GM23338 (cell line): ENCODE data around the gene FAM111A. TPM values are rescaled to one million over a fixed set of nuclear protein-coding genes. Genes with fewer than 3 reads are reported as not detected.

ENCODE experiments used
- ATAC-seq: fragments of 200-7000 bp; cut with Tn5 transposase; 3 replicates; pipeline ENCODE4 v1.9.1; 2020
- DNase-seq: peaks from one replicate; pipeline ENCODE4 v3.0.0-alpha.2; 2015; ENCODE audit warnings: low spot score
- H2AFZ ChIP-seq: fragments of 200-600 bp; sonication (generic); 2 replicates; pipeline ENCODE4 v1.8.0; 2016; ENCODE audit warnings: antibody characterized with exemption, mild to moderate bottlenecking, moderate library complexity
- H3F3A ChIP-seq: fragments of 200-600 bp; sonication (generic); replicated peaks from 2 replicates; pipeline ENCODE4 v1.8.0; 2017; ENCODE audit warnings: antibody characterized with exemption, mixed run types, low read depth
- H3K27ac ChIP-seq: fragments of 200-600 bp; sonication (generic); 2 replicates; pipeline ENCODE4 v1.6.1; 2016; ENCODE audit warnings: low read depth
- H3K27me3 ChIP-seq: fragments of 200-600 bp; sonication (generic); 2 replicates; pipeline ENCODE4 v1.8.0; 2016; ENCODE audit warnings: mild to moderate bottlenecking, mixed run types, moderate library complexity; ENCODE audit not compliant: insufficient read depth
- H3K36me3 ChIP-seq: fragments of 200-600 bp; sonication (generic); 2 replicates; pipeline ENCODE4 v1.8.0; 2016; ENCODE audit warnings: mild to moderate bottlenecking; ENCODE audit not compliant: insufficient read depth
- H3K4me1 ChIP-seq: fragments of 200-600 bp; sonication (generic); 2 replicates; pipeline ENCODE4 v1.8.0; 2016; ENCODE audit warnings: mild to moderate bottlenecking, moderate library complexity; ENCODE audit not compliant: insufficient read depth
- H3K4me2 ChIP-seq: fragments of 200-600 bp; sonication (generic); 2 replicates; pipeline ENCODE4 v1.7.1; 2017; ENCODE audit warnings: mixed run types
- H3K4me3 ChIP-seq: fragments of 200-600 bp; sonication (generic); 2 replicates; pipeline ENCODE4 v1.6.1; 2016; ENCODE audit warnings: mixed run types
- H3K79me2 ChIP-seq: fragments of 200-600 bp; sonication (generic); replicated peaks from 2 replicates; pipeline ENCODE4 v1.8.0; 2017; ENCODE audit warnings: mild to moderate bottlenecking; ENCODE audit not compliant: insufficient read depth
- H3K9me2 ChIP-seq: fragments of 200-600 bp; sonication (generic); 2 replicates; pipeline ENCODE4 v1.8.0; 2017; ENCODE audit not compliant: insufficient read depth
- H4K20me1 ChIP-seq: fragments of 200-600 bp; sonication (generic); replicated peaks from 2 replicates; pipeline ENCODE4 v1.8.0; 2017; ENCODE audit warnings: mild to moderate bottlenecking; ENCODE audit not compliant: insufficient read depth
- H3K27ac Mint-ChIP-seq: 2 replicates; pipeline ENCODE4 v1.8.0; 2020; ENCODE audit warnings: inconsistent platforms, mild to moderate bottlenecking, moderate library complexity, mixed read lengths
- H3K27me3 Mint-ChIP-seq: 3 replicates; pipeline ENCODE4 v1.8.0; 2022; ENCODE audit warnings: low read depth, mild to moderate bottlenecking, moderate library complexity, mixed read lengths, inconsistent platforms; ENCODE audit not compliant: insufficient read depth, poor library complexity
- H3K36me3 Mint-ChIP-seq: 3 replicates; pipeline ENCODE4 v1.8.0; 2021; ENCODE audit warnings: low read depth, mild to moderate bottlenecking, inconsistent platforms, moderate library complexity, mixed read lengths
- H3K4me1 Mint-ChIP-seq: 3 replicates; pipeline ENCODE4 v1.8.0; 2020; ENCODE audit warnings: mild to moderate bottlenecking, inconsistent platforms, mixed read lengths
- H3K4me3 Mint-ChIP-seq: 3 replicates; pipeline ENCODE4 v1.8.0; 2021; ENCODE audit warnings: moderate library complexity, mild to moderate bottlenecking, inconsistent platforms, mixed read lengths
- H3K9me3 Mint-ChIP-seq: 3 replicates; pipeline ENCODE4 v1.8.0; 2020; ENCODE audit warnings: moderate library complexity, mild to moderate bottlenecking, inconsistent platforms, mixed read lengths
- CTCF ChIP-seq, 2 experiments: fragments of 200-600 bp in 1 of 2; sonication (generic) in 1 of 2; conservative IDR thresholded peaks; 2 replicates each; pipeline versions ENCODE4 v1.5.1 to v1.6.1; 2016 to 2017; ENCODE audit warnings: antibody characterized with exemption in 2 of 2, low read depth in 2 of 2, mild to moderate bottlenecking in 2 of 2, moderate library complexity in 1 of 2
- ETS1 ChIP-seq: IDR thresholded peaks from 2 replicates; pipeline ENCODE4 v1.6.1; 2016; ENCODE audit warnings: antibody characterized with exemption
- JUNB ChIP-seq: IDR thresholded peaks from one replicate; pipeline ENCODE4 v1.6.1; 2016; ENCODE audit warnings: antibody characterized with exemption; ENCODE audit not compliant: unreplicated experiment
- NANOG ChIP-seq: IDR thresholded peaks from 2 replicates; pipeline ENCODE4 v1.6.1; 2016; ENCODE audit warnings: antibody characterized with exemption, borderline replicate concordance
- REST ChIP-seq: IDR thresholded peaks from one replicate; pipeline ENCODE4 v1.6.1; 2018; ENCODE audit warnings: antibody characterized with exemption; ENCODE audit not compliant: unreplicated experiment
- ZNF331 ChIP-seq: fragments of 250-450 bp; sonication (Bioruptor Pico); IDR thresholded peaks from 2 replicates; pipeline ENCODE4 v1.5.0; 2020; ENCODE audit warnings: low read depth, mild to moderate bottlenecking, moderate library complexity
- ZNF462 ChIP-seq: fragments of 250-450 bp; sonication (Bioruptor Pico); IDR thresholded peaks from 2 replicates; pipeline ENCODE4 v1.5.0; 2020; ENCODE audit warnings: mild to moderate bottlenecking, moderate library complexity
- polyA plus RNA-seq: library from polyadenylated mRNA; unstranded; fragments of >200 nt; fragmentation: Nextera tagmentation; extraction: Ambion mirVana; gene quantifications from 2 replicates; pipeline ENCODE4 v1.2.1, GENCODE V29; 2016
- total RNA-seq: library from RNA; depleted of rRNA; stranded (reverse); fragments of >200 nt; shearing (Covaris generic); gene quantifications from 2 replicates; pipeline ENCODE4 v1.2.3, GENCODE V29; 2014

The FAM111A gene
- total and polyA plus RNA-seq, 2 experiments from 2014 or later, result 23.0 to 38.1 TPM

GRCh38 chr11:59154610-59155009 is 12.0 kb downstream of the FAM111A start (continued):
- TF ChIP-seq ZNF462 (CRISPR knock-in tag) (no peak), ETS1 (no peak)

GRCh38 chr11:59157433-59157832 is 14.8 kb downstream of the FAM111A start:
- H4K20me1 ChIP-seq, result 0 out of 2 replicates have a peak, but pooled peaks cover 3% of the 10 kb centered on the region
- Mint-ChIP-seq H3K9me3 (0 out of 3 replicates have a peak, but pooled peaks cover 2% of the 10 kb centered on the region), H3K4me1 (peaks cover 5% of the 10 kb centered on the region; the same call in 2 of the 3 replicates), H3K4me3 (no peak overlapping the region), H3K27ac (no peak overlapping the region), H3K36me3 (peaks cover 5% of the 10 kb centered on the region), H3K27me3 (no peaks in the 10 kb centered on the region)
- H3K27me3 ChIP-seq, result no peaks in the 10 kb centered on the region
- H3K36me3 ChIP-seq, result 0 out of 2 replicates have a peak, but pooled peaks cover 5% of the 10 kb centered on the region
- no peak overlapping the region for H3K4me3 ChIP-seq
- H2AFZ ChIP-seq, result no peak overlapping the region
- no peaks in the 10 kb centered on the region for H3K9me2 ChIP-seq
- no peak for ATAC-seq
- H3K79me2 ChIP-seq, result no peaks in the 10 kb centered on the region
- H3K27ac ChIP-seq, result no peak overlapping the region
- DNase-seq, result no peak
- H3F3A ChIP-seq, result no peaks in the 10 kb centered on the region
- no peak overlapping the region for H3K4me2 ChIP-seq
- no peaks in the 10 kb centered on the region for H3K4me1 ChIP-seq
- TF ChIP-seq CTCF (conservative IDR thresholded peaks at IDR 0.05; ENCODE audit: low read depth in 2 of 2), result no peak
- no peak for TF ChIP-seq NANOG
- no peak for TF ChIP-seq ZNF331 (CRISPR knock-in tag)
- no peak for TF ChIP-seq JUNB
- TF ChIP-seq REST, result no peak
